HG03378 (cell line): ENCODE data around the gene GABRP.
"Not testable (repeated sequence)": the region's sequence is repeated elsewhere in the genome, so short reads cannot be mapped to it uniquely, and the experiment has no call there.

Experiments used
- ATAC-seq: cut with Tn5 transposase; IDR thresholded peaks from one replicate; pipeline ENCODE4 v1.9.1; 2021; ENCODE audit warnings: mild to moderate bottlenecking, moderate library complexity; ENCODE audit not compliant: unreplicated experiment

GABRP gene

GRCh38 chr5:170783498-170784247, at the start of gene GABRP:
Gene GABRP, plus strand, starts transcription at chr5:170783725. Its CDS starts 4,891 bp downstream, at chr5:170788616.
- no peak for ATAC-seq

GRCh38 chr5:170736966-170737365, 46.6 kb upstream of the GABRP start:
- ATAC-seq: no peak

- no peak for ATAC-seq
Observed at GRCh38 chr5:170737591-170737990, 45.9 kb upstream of the GABRP start.

GRCh38 chr5:170738840-170739239, 44.7 kb upstream of the GABRP start:
- ATAC-seq: no peak

- no peak for ATAC-seq
Observed at GRCh38 chr5:170739446-170739845, 44.1 kb upstream of the GABRP start.

GRCh38 chr5:170740551-170741205, 42.8 kb upstream of the GABRP start:
- ATAC-seq: no peak

GRCh38 chr5:170741801-170742200, 41.7 kb upstream of the GABRP start:
- ATAC-seq: no peak

- no peak for ATAC-seq
Observed at GRCh38 chr5:170743876-170744212, 39.7 kb upstream of the GABRP start.

- no peak for ATAC-seq
Observed at GRCh38 chr5:170745481-170746071, 37.9 kb upstream of the GABRP start.

- ATAC-seq: no peak
Observed at GRCh38 chr5:170746075-170746960, 37.2 kb upstream of the GABRP start.

GRCh38 chr5:170746961-170747340, 36.6 kb upstream of the GABRP start:
- no peak for ATAC-seq

GRCh38 chr5:170747357-170747756, 36.2 kb upstream of the GABRP start:
- ATAC-seq: no peak

- no peak for ATAC-seq
Observed at GRCh38 chr5:170747851-170748250, 35.7 kb upstream of the GABRP start.

GRCh38 chr5:170748951-170749471, 34.5 kb upstream of the GABRP start:
- ATAC-seq: no peak

- no peak for ATAC-seq
Observed at GRCh38 chr5:170749911-170750431, 33.6 kb upstream of the GABRP start.

GRCh38 chr5:170750791-170751190, 32.7 kb upstream of the GABRP start:
- ATAC-seq: no peak

GRCh38 chr5:170751631-170752030, 31.9 kb upstream of the GABRP start:
- no peak for ATAC-seq

- no peak for ATAC-seq
Observed at GRCh38 chr5:170752257-170753215, 31.0 kb upstream of the GABRP start.

- no peak for ATAC-seq
Observed at GRCh38 chr5:170753311-170753710, 30.2 kb upstream of the GABRP start.

- ATAC-seq: not testable (repeated sequence)
Observed at GRCh38 chr5:170754508-170754907, 29.0 kb upstream of the GABRP start.
